SH-SY5Y (cell line): ENCODE data around the gene CSRNP2.

Source experiments
- GATA2 ChIP-seq: IDR thresholded peaks from 2 replicates; pipeline ENCODE4 v1.6.1; 2011; ENCODE audit warnings: mild to moderate bottlenecking, low read depth, low read length
- GATA3 ChIP-seq: IDR thresholded peaks from 2 replicates; pipeline ENCODE4 v1.6.1; 2011; ENCODE audit warnings: low read depth, mild to moderate bottlenecking, low read length, moderate library complexity

DNA sequence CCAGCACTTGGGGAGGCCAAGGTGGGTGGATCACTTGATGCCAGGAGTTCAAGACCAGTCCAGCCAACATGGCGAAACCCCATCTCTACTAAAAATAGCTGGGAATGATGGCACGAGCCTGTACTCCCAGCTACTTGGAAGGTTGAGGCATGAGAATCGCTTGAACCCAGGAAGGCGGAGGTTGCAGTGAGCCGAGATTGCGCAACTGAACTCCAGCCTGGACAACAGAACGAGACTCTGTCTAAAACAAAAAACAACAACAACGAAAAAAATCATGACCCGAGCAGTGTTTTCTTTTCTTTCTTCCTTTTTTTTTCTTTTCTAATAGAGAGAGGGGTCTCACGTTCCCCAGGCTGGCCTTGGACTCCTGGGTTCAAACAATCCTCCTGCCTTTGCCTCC, 3.5 kb upstream of the CSRNP2 start:
- TF ChIP-seq GATA2 (no peak), GATA3 (no peak)
